GM19455 (cell line): ENCODE results near the gene TPGS2.
"Not testable (repeated sequence)": the region's sequence is repeated elsewhere in the genome, so short reads cannot be mapped to it uniquely, and the experiment has no call there.

Experiments used
- ATAC-seq: cut with Tn5 transposase; IDR thresholded peaks from one replicate; pipeline ENCODE4 v1.9.1; 2021; ENCODE audit not compliant: unreplicated experiment

The TPGS2 gene

GRCh38 chr18:36826556-36826955 lies 2.2 kb downstream of the TPGS2 start:
- no peak for ATAC-seq

DNA sequence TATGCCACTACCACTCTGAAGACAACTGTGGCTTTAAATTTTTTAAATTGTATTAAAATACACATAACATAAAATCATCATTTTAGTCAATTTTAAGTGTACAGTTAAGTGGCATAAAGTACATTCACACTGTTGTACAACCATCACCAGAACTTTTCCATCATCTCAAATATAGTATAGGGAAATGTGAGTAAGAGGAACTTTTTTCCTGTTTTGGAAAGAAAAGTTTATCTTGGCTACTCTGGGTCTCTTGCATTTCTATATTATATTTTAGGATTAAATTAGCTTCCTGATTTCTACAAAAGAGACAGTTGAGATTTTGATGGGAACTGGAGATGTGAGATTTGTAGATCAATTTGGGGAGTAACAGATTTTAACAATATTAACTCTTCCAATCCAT lies 3.3 kb downstream of the TPGS2 start:
- no peak for ATAC-seq

GRCh38 chr18:36821681-36822080 lies 7.1 kb downstream of the TPGS2 start:
- ATAC-seq = no peak

GRCh38 chr18:36819621-36820020 lies 9.2 kb downstream of the TPGS2 start:
- no peak for ATAC-seq

DNA sequence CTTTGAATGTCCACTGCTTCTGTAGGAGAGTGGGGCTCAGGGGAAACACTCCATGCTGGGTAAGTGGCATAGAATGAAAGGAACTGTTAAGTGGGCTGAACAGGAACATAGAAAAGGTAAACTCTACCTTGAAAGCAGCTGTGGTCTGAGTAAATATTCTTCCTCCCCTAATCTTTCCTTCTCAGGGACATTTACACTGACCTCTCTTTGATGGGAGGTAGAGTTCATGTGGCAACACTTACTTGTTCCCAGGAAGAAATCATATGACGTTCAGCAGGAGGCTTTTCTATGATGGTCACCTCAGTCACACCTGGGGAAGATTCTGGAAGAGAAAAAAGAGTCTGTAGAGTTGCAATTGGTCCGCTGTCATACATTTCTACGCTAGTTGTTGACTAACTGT lies 10.2 kb downstream of the TPGS2 start:
- no peak for ATAC-seq

DNA sequence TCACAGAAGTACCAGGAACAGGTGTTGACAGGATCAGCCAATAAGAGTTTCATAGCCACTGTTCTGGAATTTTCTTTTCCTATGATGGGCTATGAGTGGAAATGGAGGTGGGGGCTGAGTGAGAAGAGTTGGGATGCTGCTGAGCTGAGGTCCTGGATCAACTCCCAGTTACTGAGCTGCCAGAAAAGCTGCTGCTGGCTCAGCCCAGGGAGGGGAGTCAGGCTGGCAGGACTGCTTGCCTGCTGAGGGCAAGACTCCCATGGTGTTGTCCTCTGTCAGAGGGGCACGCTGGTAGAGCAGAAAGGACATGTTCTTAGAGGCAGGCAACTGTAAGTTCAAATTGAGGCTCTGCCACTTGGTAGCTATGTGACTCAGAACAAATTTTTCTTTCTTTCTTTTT lies 11.8 kb downstream of the TPGS2 start:
- ATAC-seq = no peak

DNA sequence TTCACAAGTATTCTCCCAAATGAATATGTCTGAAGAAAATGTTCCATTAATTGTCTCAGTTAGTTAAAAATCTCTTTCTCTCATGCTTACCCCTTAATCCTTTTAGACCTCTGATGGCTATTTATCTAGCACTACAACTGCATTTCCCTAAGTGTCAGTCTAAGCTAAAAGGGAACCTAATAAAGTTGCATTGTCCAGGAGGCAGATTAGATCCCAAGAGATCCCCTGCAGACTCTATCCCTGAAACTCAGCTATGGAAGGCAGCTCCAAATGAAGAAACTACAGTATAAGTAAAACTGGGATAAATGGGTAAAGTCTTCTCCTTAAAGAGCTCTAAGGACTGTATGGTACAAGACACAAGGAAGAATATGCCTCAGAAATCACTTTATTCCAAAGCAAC lies 12.7 kb downstream of the TPGS2 start:
- ATAC-seq = not testable (repeated sequence)

- ATAC-seq = no peak
Observed at GRCh38 chr18:36814994-36815393, 13.8 kb downstream of the TPGS2 start.

DNA sequence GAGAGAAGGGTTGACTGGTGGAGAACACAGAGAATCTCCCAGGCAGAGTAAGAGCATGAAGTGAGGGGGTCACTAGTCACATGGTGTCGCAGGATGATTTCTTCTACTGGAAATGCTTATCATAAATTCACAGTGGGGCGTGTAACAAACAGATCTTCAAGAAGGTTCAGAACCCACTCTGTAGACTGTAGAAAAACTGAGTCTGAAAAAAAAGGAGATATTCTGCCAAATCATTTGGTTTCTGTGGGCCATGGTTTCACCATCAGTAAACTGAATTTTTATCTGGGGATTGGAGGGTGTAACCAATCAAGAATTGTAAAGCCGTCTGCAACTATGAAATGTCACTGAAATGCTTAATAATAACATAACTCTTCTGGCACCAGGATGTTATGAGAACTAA lies 15.0 kb downstream of the TPGS2 start:
- no peak for ATAC-seq

- ATAC-seq = no peak
Observed at GRCh38 chr18:36813101-36813775, 15.6 kb downstream of the TPGS2 start.

DNA sequence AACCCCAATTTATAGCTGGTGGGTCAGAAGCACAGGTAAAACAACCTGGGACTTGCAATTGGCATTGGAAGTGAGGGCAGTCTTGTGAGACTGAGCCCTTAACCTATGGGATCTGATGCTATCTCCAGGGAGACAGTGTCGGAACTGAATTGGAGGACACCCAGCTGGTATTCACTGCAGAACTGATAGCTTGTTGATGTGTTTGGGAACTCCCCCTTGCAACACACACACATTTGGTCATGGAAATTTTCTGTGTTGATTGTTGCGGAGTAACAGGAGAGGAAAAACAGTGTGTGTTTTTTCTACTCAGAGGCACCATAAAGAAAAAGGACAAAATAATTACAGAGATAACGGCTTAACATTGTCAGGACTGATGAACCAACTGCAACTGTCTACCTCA lies 16.1 kb downstream of the TPGS2 start:
- no peak for ATAC-seq

DNA sequence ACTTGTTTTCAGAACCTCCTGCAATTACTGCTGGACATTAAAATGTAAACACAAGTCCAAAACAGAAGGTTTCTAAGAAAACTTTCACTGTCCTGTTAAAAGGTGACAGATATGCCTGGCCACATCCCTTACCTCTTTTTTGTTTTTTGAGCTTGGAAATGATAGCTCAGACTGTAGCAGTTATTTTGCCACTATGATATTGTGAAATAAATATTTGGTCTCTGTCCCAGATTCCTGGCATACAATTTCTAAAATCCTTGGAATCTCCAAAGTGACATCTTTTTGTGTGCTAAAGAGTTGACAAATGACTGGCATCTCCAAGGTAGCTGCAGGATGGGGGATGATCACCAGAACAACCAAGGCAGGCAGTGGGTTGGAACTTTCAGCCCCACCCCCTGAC lies 16.8 kb downstream of the TPGS2 start:
- no peak for ATAC-seq

DNA sequence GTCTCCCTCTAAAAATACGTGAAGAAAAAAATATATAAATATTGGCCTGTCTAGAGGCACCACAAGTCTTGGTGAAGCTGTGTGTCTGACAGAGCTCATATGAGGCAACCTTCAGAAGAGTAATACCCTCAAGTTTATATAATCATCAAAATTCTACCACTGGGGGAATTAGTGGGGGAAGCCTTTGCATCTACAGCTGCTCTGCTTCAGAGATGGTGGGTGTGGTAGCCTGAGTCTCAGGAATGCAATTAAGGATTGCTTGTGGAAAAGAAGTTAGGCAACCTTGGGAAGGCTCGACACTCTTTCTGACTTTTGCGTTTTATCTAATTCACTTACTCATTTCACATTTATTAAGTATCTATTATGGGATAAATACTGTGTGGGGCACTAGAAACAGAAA lies 17.4 kb downstream of the TPGS2 start:
- ATAC-seq = no peak

- peak; percentile 96 for ATAC-seq
Observed at GRCh38 chr18:36809590-36810381, 19.0 kb downstream of the TPGS2 start.

GRCh38 chr18:36808681-36809080 lies 20.1 kb downstream of the TPGS2 start:
- no peak for ATAC-seq

GRCh38 chr18:36805105-36805504 lies 23.7 kb downstream of the TPGS2 start:
- ATAC-seq = no peak

DNA sequence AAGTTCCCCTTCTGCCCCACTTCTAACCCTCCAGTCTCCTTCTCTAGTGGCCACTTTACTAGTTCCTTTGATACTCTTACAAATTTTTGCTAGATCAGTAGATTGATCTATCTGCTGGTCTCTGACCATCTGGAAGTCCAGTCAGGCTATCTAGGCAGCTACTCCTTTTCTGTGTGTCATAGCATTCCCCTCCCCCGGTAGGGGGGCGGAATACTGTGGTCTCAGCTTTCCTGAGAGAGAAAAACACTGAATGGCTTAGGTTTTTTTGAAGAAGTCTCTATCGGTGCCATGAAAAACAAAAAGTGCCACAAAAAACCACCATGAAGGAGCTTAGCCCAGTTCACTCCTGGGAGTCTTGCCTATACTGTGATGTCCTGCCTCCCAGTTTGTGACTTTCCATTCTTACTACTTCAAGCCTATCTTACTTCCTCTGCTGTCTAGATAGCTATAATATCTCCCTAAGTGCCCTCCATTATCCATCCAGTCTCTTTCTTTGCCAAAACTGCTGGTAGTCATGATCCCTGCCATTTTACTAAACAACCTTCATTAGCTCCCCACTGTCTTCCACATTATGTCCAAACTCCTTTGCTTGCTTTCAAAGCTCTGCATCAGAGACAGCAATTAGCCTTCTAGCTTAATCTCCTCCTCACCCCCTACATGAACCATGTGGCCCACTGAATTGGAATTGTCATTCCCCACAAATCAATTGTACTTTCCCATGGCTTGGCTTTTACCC lies 29.9 kb downstream of the TPGS2 start:
- no peak for ATAC-seq

GRCh38 chr18:36792634-36793283 lies 36.0 kb downstream of the TPGS2 start:
- no peak for ATAC-seq

DNA sequence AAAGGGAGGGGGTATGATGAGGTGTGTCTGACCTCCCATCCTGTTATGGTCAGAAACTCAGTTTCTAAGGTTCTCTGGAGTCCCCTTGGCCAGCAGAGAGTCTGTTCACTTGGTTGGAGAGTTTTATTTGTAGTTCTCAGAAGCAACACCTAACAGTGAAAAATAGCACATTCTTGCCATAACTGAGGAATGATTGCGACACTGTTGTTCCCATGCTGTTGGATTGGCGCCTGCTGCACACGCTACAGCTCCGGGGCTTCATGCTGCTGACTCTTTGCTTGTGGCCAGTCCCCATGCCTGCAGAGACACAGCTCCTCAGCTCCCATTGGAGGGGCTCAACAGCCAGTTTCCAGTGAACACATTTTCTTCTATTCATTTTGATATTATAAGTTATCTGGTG lies 42.1 kb downstream of the TPGS2 start:
- no peak for ATAC-seq

DNA sequence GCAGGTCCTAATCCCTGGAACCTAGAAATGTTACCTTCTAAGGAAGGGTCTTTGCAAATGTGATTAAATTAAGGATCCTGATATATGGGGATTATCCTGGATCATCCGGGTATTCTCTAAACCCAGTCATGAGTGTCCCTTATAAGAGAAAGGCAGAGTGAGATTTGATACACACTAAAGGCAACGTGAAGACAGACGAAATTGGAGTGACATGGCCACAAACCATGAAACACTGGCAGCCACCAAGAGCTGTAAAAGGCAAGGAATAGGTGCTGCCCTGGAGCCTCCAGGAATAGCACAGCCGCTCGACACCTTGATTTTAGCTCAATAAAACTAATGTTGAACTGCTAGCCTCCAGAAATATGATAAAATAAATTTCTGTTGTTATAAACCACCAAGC lies 45.0 kb downstream of the TPGS2 start:
- no peak for ATAC-seq

DNA sequence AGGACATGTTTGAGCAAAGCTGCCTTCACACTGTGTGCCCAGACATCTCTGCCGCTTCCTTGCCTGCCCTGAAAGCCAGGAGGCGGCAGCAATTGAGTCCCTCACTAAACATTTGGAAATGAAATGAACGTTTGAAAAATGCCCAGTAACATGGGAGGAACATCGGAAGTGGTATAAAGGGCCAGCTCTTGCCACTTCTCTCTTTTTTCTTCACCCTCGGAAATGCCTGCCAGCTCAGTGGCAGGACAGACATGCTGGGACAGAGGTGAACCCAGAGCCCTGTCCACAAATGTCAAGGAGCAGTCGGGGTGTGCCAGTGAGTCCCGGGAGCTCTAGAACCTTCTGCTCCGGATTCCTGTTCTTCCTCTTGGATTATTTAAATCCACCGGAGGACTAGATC lies 46.1 kb downstream of the TPGS2 start:
- no peak for ATAC-seq

- ATAC-seq = no peak
Observed at GRCh38 chr18:36780748-36781147, 48.1 kb downstream of the TPGS2 start.
